IMR-90 (cell line): ENCODE data around the gene FAM76A. TPM values are rescaled to one million over a fixed set of nuclear protein-coding genes. Genes with fewer than 3 reads are reported as not detected.
"Not testable (repeated sequence)": the region's sequence is repeated elsewhere in the genome, so short reads cannot be mapped to it uniquely, and the experiment has no call there.

Source experiments
- ATAC-seq: fragments of 200-7000 bp; cut with Tn5 transposase; 2 replicates; pipeline ENCODE4 v1.9.1; 2020; ENCODE audit warnings: low read depth, mild to moderate bottlenecking, moderate library complexity
- BruUV-seq: library from RNA; stranded (reverse); fragments of 400-500 nt; replicated peaks from 2 replicates; lab custom pipeline; 2021; lab: Mats Ljungman, UMichigan
- CTCF ChIA-PET: fragments of 300-600 bp; formaldehyde crosslinking; extraction: SDS; loops from one replicate; lab custom pipeline; 2021; ENCODE audit warnings: antibody characterized with exemption; lab: Yijun Ruan, JAX
- POLR2A ChIA-PET: fragments of 300-600 bp; sonication (Branson Sonifier 250); formaldehyde crosslinking; loops from one replicate; lab custom pipeline; 2022; ENCODE audit warnings: antibody characterized with exemption; ENCODE audit not compliant: unreplicated experiment; lab: Charles Lee
- DNase-seq: peaks from one replicate; pipeline ENCODE4 v3.0.0; 2013
- H2AFZ ChIP-seq: replicated peaks from 2 replicates; pipeline ENCODE3; 2013; ENCODE audit warnings: low read length, mild to moderate bottlenecking; ENCODE audit not compliant: poor library complexity
- H2AK5ac ChIP-seq: 2 replicates; pipeline ENCODE4 v1.6.1; 2013; ENCODE audit warnings: low read depth, low read length, inconsistent platforms
- H2AK9ac ChIP-seq: replicated peaks from 2 replicates; pipeline ENCODE3; 2013; ENCODE audit warnings: mild to moderate bottlenecking, low read depth, low read length, moderate library complexity; ENCODE audit not compliant: poor library complexity
- H2BK120ac ChIP-seq: 2 replicates; pipeline ENCODE4 v1.6.1; 2013; ENCODE audit warnings: low read depth, low read length, inconsistent platforms
- H2BK15ac ChIP-seq: 3 replicates; pipeline ENCODE4 v1.6.1; 2013; ENCODE audit warnings: low read depth, low read length, inconsistent platforms
- H2BK20ac ChIP-seq: 2 replicates; pipeline ENCODE4 v1.6.1; 2013; ENCODE audit warnings: low read depth, mild to moderate bottlenecking, inconsistent platforms, low read length, moderate library complexity
- H2BK5ac ChIP-seq: 2 replicates; pipeline ENCODE4 v1.6.1; 2013; ENCODE audit warnings: mild to moderate bottlenecking, low read depth, low read length, inconsistent platforms; ENCODE audit not compliant: poor library complexity, severe bottlenecking
- H3K14ac ChIP-seq: replicated peaks from 2 replicates; pipeline ENCODE4 v1.6.1; 2013; ENCODE audit warnings: low read depth, low read length, inconsistent platforms
- H3K18ac ChIP-seq: 2 replicates; pipeline ENCODE4 v1.6.1; 2013; ENCODE audit warnings: low read depth, low read length, control low read depth
- H3K23ac ChIP-seq: 2 replicates; pipeline ENCODE4 v1.6.1; 2013; ENCODE audit warnings: low read depth, low read length, inconsistent platforms
- H3K27ac ChIP-seq: 2 replicates; pipeline ENCODE4 v1.5.1; 2013; ENCODE audit warnings: mild to moderate bottlenecking, control low read depth, low read length; ENCODE audit not compliant: insufficient read depth
- H3K27me3 ChIP-seq: 2 replicates; pipeline ENCODE4 v1.6.1; 2013; ENCODE audit warnings: low read length; ENCODE audit not compliant: control insufficient read depth, insufficient read depth
- H3K36me3 ChIP-seq: 2 replicates; pipeline ENCODE4 v1.6.1; 2013; ENCODE audit warnings: low read length, mixed read lengths; ENCODE audit not compliant: control insufficient read depth, insufficient read depth
- H3K4ac ChIP-seq: 2 replicates; pipeline ENCODE4 v1.6.1; 2013; ENCODE audit warnings: low read depth, low read length, inconsistent platforms
- H3K4me1 ChIP-seq: 2 replicates; pipeline ENCODE4 v1.6.1; 2013; ENCODE audit warnings: low read length, mixed read lengths; ENCODE audit not compliant: control insufficient read depth, insufficient read depth
- H3K4me2 ChIP-seq: 2 replicates; pipeline ENCODE4 v1.6.1; 2013; ENCODE audit warnings: low read depth, mild to moderate bottlenecking, control low read depth, low read length, moderate library complexity
- H3K4me3 ChIP-seq: 2 replicates; pipeline ENCODE4 v1.5.1; 2013; ENCODE audit warnings: low read depth, mild to moderate bottlenecking, control low read depth, low read length, moderate library complexity; ENCODE audit not compliant: insufficient read depth
- H3K56ac ChIP-seq: 2 replicates; pipeline ENCODE4 v1.6.1; 2013; ENCODE audit warnings: low read length, inconsistent platforms; ENCODE audit not compliant: insufficient read depth; ENCODE audit errors: extremely low read depth
- H3K79me1 ChIP-seq, 2 experiments: 2 replicates each; pipeline ENCODE4 v1.6.1; 2013; ENCODE audit warnings: low read length in 2 of 2, inconsistent platforms in 1 of 2, low read depth in 1 of 2
- H3K9ac ChIP-seq: 2 replicates; pipeline ENCODE4 v1.6.1; 2013; ENCODE audit warnings: low read depth, low read length, control low read depth
- H3K9me1 ChIP-seq: 2 replicates; pipeline ENCODE4 v1.6.1; 2013; ENCODE audit warnings: low read length, inconsistent platforms; ENCODE audit not compliant: insufficient read depth
- H3K9me3 ChIP-seq: 2 replicates; pipeline ENCODE4 v1.6.1; 2013; ENCODE audit warnings: low read length; ENCODE audit not compliant: control insufficient read depth, insufficient read depth
- H4K20me1 ChIP-seq: 2 replicates; pipeline ENCODE4 v1.6.1; 2013; ENCODE audit warnings: low read length, inconsistent platforms; ENCODE audit not compliant: insufficient read depth
- H4K5ac ChIP-seq: 2 replicates; pipeline ENCODE4 v1.6.1; 2013; ENCODE audit warnings: mild to moderate bottlenecking, low read depth, low read length, control low read depth
- H4K8ac ChIP-seq, 2 experiments: 2 replicates each; pipeline ENCODE4 v1.6.1; 2013; ENCODE audit warnings: low read depth in 2 of 2, low read length in 2 of 2, control low read depth in 1 of 2, inconsistent platforms in 1 of 2
- H4K91ac ChIP-seq: 2 replicates; pipeline ENCODE4 v1.6.1; 2013; ENCODE audit warnings: low read depth, low read length, inconsistent platforms; ENCODE audit not compliant: insufficient read depth
- MAFK ChIP-seq: IDR thresholded peaks from 2 replicates; pipeline ENCODE4 v1.6.1; 2012; ENCODE audit warnings: low read depth, low read length, improper control_type of control experiment
- WGBS, 2 experiments: methylation state at CpG; one replicate each; pipeline versions ENCODE4 v1.1.5 to v1.1.7; 2013; ENCODE audit warnings: missing lambda C conversion rate in 2 of 2; ENCODE audit not compliant: insufficient read length in 1 of 2; ENCODE audit errors: extremely low coverage in 2 of 2; 5-methylcytosine and 5-hydroxymethylcytosine counted together
- dilution Hi-C: fragments of 300-500 bp; cut with HindIII; formaldehyde crosslinking; loops from one replicate; pipeline ENCODE4 v1.14.3; 2018; ENCODE audit warnings: low sequenced_read_pairs; ENCODE audit not compliant: unreplicated experiment
- in situ Hi-C: fragments of 300-500 bp; cut with MboI; formaldehyde crosslinking; loops from 3 replicates; pipeline ENCODE4 v1.14.3; 2019; ENCODE audit warnings: low sequenced_read_pairs, inconsistent platforms, mixed read lengths
- intact Hi-C: fragments of 100-400 bp; cut with micrococcal nuclease; formaldehyde crosslinking; loops from 2 replicates; pipeline ENCODE4 v1.10.0; 2022
- polyA plus RNA-seq, 3 experiments: library from polyadenylated mRNA; depleted of rRNA; stranded (reverse); fragments of >200 nt; gene quantifications; 2 replicates each; pipeline ENCODE4 v1.2.3, GENCODE V29; 2012; ENCODE audit warnings: low replicate concordance in 1 of 3
- total RNA-seq: library from RNA; depleted of rRNA; stranded (reverse); fragments of >200 nt; gene quantifications from 2 replicates; pipeline ENCODE4 v1.2.3, GENCODE V29; 2012

Gene FAM76A
- total and polyA plus RNA-seq, 2 of the 4 experiments (the other 2 are of a cell fraction), result 2.3 to 10.0 TPM

DNA sequence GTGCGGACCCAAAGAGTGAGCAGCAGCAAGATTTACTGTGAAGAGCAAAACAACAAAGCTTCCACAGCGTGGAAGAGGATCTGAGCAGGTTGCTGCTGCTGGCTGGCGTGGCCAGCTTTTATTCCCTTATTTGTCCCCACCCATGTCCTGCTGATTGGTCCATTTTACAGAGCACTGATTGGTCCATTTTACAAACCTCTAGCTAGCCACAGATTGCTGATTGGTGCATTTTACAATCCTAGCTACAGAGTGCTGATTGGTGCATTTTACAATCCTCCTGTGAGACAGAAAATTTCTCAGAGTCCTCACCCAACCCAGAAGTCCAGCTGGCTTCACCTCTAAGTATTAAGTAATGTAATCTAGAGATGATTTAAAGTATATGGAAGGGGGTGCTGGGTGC, 64.5 kb downstream of the FAM76A start:
- H3K4me3 ChIP-seq, H2AFZ ChIP-seq, H3K4me1 ChIP-seq, CTCF ChIA-PET, H3K27ac ChIP-seq, H2BK20ac ChIP-seq, H3K27me3 ChIP-seq, H3K23ac ChIP-seq, H3K9me1 ChIP-seq, POLR2A ChIA-PET, H2BK5ac ChIP-seq, H2AK9ac ChIP-seq, DNase-seq, dilution Hi-C loops, in situ Hi-C loops, H3K4me2 ChIP-seq, H3K56ac ChIP-seq, BruUV-seq, H4K8ac ChIP-seq, H2AK5ac ChIP-seq, H2BK15ac ChIP-seq, H3K4ac ChIP-seq, H4K91ac ChIP-seq, H3K14ac ChIP-seq, H3K18ac ChIP-seq, ATAC-seq, H3K9ac ChIP-seq, H2BK120ac ChIP-seq, H3K9me3 ChIP-seq, intact Hi-C loops, H4K5ac ChIP-seq: not testable (repeated sequence)
- Histone ChIP-seq H4K20me1 (peaks cover 12% of the 10 kb centered on the region; the same call in 1 of the 2 replicates), H3K79me1 (peaks cover 34 to 40% of the 10 kb centered on the region in 2 experiments), H3K36me3 (peaks cover 28% of the 10 kb centered on the region)
- TF ChIP-seq MAFK, result 0 out of 2 replicates have a peak, but pooled peaks have one; percentile 11
- WGBS, 2 experiments, result 100% methylated on average over 2 of the region's 3 CpGs; no CpG with 5 or more reads in 1 of the 2 experiments
